ENCODE data around the gene ASF1A.
A peak's percentile ranks its signal among the peaks of the same experiment; 100 is the strongest.

GRCh38 chr6:118893807-118894424, at the start of gene ASF1A:
- peak; percentile 68 for TF ChIP-seq CTCF (conservative IDR thresholded peaks at IDR 0.05; ENCODE audit: low read length)
- no peak for TF ChIP-seq EZH2phosphoT487 (IDR thresholded peaks at IDR 0.05; ENCODE audit: borderline replicate concordance, low read depth, low read length)
